SK-MEL-5 (cell line): ENCODE data around the gene STAMBPL1. TPM values are rescaled to one million over a fixed set of nuclear protein-coding genes. Genes with fewer than 3 reads are reported as not detected.
"Not testable (repeated sequence)": the region's sequence is repeated elsewhere in the genome, so short reads cannot be mapped to it uniquely, and the experiment has no call there.

Experiments
- DNase-seq: peaks from one replicate; pipeline ENCODE4 v3.0.0-alpha.2; 2016; ENCODE audit warnings: low read depth, low spot score
- in situ Hi-C: cut with HindIII; loops from 2 replicates; pipeline ENCODE4 v1.10.0; 2016; ENCODE audit warnings: low sequenced_read_pairs, high pct_unique_total_duplicates, low pct_unique_long_range_greater_than_20kb
- polyA plus RNA-seq, 2 experiments: library from polyadenylated mRNA; depleted of rRNA; stranded (reverse); fragments of >200 nt; gene quantifications; 2 replicates each; pipeline ENCODE4 v1.2.3, GENCODE V29; 2015
- total RNA-seq: library from RNA; depleted of rRNA; stranded (reverse); fragments of >200 nt; shearing (Covaris generic); gene quantifications from 2 replicates; pipeline ENCODE4 v1.2.3, GENCODE V29; 2014; rRNA removed

The STAMBPL1 gene
- total RNA-seq, result 8.2 and 8.4 TPM in 2 replicates
- 6.2 and 11.0 TPM in 2 replicates for polyA plus RNA-seq (2015; cell fraction: cytosol; rRNA removed)
- 9.3 and 10.5 TPM in 2 replicates for polyA plus RNA-seq (2015; cell fraction: nucleus; rRNA removed)

DNA sequence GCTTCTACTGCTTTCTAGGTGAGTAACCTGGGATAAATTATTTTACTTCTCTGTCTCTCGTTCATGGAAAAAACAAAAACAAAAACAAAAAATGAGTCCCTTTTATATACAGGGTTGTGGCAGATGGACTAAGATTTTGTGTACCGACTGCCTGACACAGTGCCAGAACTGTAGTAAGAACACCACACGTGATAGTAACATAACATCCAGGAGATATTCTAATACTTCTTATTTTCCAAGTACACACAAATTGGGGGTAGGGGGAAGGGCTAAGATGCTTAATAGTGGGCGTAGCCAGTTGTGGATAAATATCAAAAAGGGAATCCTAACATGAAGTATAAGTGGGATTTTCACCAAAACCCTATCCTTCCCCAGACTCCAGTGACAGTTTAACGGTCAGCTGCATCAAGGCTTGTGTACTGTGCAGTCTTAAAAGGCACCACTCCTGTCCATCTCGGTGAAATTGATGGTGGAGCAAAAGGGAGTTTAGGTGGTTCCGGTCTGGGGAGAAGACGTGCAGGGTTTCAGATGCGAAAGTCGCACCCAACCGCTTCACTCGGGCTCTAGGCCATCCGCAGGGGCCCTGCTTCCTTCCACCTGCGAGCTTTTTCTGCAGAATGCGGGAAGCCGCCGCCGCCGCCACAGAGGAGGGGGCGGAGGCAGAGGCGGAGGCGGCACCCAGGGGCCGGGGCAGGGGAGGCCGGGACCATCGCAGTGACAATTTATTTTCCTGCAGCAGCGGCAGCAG, at the start of gene STAMBPL1:
STAMBPL1 (plus strand) TSS at position 712 of the 748 bp plus-strand sequence. CDS start 21,464 bp downstream, outside the sequence.
- in situ Hi-C loops, result no loop called here
- no peak for DNase-seq

DNA sequence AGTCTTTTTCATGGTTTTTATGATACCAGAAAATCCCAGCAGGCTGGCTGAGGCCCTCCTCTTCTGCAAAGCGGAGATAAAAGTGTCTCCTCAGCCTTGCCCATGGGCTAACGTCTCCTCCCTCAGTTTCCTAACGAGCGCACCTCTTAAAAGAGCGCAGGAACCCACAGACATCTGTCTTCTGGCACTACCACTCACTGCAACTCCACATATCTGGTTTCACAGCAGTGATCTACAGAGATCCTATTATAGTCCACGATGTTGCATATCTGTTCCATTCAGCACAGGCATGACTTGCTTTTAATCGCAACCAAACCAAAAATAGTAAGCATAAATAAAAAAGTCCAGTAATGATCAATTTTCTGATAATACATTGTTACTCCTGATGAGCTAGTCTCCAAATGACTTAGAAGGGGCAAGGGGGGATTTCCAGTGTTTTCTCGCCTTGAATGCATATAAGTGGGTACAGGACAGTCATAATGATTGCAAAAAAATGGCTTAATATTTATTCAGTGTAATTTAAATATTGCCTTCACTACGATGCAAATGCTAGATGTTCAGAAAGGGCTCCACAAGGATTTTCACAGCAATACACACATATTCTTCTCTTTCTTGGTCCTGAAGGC, 49.3 kb upstream of the STAMBPL1 start:
- no peak for DNase-seq
- in situ Hi-C loops, result no loop called here

DNA sequence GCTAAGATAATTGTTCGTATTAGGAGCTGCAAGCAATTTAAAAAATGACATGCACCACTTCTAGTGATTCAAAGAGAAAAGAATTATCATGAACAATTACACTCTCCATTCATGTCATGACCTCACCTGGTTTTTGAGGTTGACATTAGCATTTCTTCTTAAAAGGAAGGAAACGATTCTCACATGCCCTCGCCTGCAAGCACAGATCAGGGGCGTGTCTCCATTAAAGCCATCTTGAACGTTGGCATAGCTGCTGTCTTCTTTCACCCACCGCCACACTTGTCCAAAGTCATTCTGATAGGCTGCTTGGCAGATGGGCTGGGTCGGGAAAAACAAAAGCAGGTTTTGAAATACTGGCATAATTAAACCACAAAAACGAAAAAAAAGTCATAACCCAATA, 48.3 kb upstream of the STAMBPL1 start:
- in situ Hi-C loops, result no loop called here
- DNase-seq, result no peak

DNA sequence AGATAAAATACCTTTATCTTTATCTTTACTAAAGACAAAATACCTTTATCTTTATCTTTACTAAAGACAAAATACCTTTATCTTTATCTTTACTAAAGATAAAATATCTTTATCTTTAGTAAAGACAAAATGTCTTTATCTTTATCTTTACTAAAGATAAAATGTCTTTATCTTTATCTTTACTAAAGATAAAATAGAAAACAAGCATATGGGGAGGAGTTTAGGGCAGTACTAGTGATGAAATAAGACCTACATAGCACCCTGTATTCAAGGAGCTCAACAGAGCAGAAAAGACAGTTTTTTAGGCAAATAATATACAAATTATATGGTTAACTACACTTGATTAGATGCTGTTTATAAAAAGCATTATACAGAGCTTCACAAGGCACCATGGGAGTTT, 47.7 kb upstream of the STAMBPL1 start:
- in situ Hi-C loops, result no loop called here
- DNase-seq, result no peak

DNA sequence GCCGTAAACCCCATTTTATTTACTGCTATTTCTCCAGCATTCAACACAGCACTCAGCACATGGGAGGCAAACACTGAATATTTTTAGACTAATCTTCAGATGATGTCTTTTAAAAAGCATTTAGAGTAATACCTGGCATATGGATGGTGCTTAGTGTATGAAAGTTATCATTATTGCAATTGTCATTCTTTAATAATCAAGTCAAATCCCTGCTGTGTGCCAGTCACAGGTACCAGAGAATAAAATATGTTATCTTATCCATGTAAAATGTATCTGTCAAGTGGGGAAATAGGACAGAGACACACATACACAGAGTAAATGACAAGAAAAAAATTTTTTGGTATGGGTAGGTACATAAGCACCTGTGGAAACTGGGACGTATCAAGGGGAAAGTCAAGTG, 46.9 kb upstream of the STAMBPL1 start:
- no peak for DNase-seq
- in situ Hi-C loops, result no loop called here

DNA sequence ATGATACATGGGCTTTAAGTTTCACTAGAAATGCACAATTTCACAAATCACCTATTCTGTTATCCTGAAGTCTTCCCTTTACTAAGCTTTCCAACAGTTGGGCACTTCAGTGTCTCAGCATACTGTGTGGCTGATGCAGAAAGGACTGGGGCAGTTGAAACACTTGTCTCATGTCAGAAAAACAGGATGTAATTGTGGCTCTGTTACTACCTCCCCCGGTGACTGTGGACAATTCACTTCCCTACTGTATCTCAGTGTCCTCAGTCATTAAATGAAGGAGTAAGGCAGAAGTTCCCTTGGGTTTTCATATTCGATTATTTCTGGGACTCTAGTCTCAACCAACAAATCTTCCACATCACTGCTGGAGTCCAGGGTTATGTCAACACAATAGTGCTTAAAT, 46.3 kb upstream of the STAMBPL1 start:
- in situ Hi-C loops, result no loop called here
- no peak for DNase-seq

DNA sequence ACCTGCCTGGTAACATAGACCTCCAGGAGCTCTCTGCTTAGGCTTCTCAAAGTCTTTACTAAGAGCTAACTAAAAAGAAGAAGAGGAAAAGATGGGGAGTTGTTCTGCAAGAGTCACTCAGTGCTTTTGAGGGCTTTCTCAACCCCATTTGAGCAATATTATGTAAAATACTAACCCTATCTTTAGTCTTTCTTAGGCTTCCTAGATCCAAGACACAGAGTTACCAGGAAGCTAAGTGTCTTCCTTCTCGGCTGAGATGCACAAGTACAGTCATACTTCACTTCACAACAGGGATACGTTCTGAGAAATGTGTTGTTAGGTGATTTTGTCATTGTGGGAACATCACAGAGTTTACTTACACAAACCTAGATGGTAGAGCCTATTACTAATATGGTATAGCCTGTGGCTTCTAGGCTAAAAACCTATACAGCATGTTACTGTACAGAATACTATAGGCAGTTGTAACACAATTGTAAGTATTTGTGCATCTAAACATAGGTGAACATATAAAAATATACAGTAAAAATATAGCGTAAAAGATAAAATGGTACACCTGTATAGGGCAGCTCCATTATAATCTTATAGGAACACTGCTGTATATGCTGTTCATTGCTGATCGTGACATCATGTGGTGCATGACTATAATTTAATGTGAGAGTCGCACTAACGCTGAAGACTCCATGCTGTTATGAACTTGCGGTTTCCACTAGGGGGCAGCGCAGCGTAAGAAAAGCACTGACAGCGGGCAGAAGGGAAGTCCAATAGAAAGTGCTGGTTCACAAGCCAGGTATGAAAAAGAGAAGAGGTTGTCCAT, 44.7 kb upstream of the STAMBPL1 start:
- in situ Hi-C loops, result no loop called here
- peak; percentile 88 for DNase-seq

DNA sequence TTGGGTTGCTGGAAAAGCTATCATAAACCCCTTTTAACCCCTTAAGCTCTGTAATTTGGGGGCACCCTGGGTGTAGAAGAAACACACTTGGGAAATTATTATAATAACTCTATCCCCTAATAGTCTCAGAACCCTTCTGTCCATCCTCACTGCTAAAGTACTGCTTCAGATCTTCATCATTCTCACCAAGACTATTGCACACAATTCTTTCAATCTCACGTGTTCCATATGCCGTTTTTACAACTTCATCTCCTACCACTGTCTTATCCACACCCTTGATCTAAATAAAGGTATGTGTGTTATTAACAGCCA, 44.2 kb upstream of the STAMBPL1 start:
- in situ Hi-C loops, result no loop called here
- DNase-seq, result no peak

DNA sequence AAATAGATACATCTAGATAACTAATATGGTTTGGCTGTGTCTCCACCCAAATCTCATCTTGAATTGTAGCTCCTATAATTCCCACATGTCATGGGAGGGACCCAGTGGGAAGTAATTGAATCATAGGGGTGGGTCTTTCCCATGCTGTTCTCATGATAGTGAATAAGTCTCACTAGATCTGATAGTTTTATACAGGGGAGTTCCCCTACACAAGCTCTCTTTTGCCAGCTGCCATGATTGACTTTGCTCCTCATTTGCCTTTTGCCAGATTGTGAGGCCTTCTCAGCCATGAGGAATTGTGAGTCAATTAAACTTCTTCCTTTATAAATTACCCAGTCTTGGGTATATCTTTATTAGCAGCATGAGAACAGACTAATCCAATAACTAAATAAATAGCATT, 42.4 kb upstream of the STAMBPL1 start:
- in situ Hi-C loops, DNase-seq: not testable (repeated sequence)

DNA sequence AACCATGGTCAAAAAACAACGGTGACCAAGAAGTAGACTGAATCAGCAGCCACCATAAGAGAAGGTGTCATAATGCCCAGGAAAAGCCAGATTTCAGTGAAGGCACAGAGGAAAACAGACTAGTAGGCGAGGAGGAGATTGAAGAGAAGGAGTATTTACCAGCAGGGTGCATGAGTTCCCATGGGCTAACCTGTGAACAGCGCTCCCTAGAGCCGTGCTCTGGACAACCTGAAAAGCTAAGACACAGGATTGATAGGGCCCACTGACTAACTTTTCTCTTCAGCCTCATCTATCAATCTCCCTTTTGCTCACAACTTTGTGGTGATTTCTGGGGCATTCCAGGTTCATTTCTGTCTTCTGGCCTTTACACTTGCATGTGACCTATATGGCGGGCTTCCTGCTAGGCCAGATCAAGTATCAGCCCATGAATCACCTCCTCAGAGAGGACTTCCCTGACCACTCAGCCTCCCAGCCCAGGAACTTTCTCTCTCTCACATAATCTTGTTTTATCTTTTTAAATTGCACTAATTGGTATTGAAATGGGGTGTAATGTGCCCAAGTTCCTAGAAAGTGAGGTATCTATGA, 41.2 kb upstream of the STAMBPL1 start:
- in situ Hi-C loops, result no loop called here

DNA sequence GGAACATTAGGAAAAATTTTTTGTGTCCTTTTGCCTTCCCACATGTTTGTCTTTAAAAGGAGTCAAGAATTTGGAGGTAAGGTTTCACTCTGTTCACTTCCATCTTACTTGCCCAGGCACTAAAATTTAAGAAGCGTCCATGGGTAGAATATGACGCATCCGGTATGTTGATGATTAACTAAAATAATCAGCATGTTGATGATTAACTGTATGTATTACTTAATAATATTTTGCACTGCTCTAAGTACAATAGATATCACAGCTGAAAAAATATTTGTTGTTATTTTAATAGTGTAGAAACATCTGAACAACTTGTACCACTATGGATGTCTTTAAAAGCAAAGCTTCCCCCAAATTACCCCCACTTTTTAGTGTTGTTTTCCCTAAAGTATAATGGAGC, 39.9 kb upstream of the STAMBPL1 start:
- in situ Hi-C loops, result no loop called here
- DNase-seq, result no peak

More for the DNA sequence above, 41.2 kb upstream of the STAMBPL1 start:
- DNase-seq, result peak; percentile 4

DNA sequence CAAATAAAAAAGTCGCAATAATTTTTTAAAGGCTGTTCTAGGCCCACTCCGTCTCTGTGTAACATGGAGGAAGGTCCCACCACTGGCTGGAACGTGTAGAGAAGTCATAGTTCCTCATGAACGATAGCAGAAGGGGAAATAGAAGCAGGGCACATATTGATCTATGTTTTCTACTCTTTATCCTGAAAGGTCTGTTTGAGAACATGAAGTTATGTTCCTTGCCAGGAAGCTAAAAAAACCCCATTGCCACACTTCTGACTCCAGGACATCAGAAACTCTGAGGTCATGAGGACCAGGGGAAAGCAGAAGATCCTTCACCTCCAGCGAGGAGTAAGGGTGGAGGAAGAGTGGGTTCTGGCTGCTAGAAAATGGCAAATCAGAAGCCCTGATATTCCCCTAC, 39.2 kb upstream of the STAMBPL1 start:
- DNase-seq, result no peak
- in situ Hi-C loops, result no loop called here

DNA sequence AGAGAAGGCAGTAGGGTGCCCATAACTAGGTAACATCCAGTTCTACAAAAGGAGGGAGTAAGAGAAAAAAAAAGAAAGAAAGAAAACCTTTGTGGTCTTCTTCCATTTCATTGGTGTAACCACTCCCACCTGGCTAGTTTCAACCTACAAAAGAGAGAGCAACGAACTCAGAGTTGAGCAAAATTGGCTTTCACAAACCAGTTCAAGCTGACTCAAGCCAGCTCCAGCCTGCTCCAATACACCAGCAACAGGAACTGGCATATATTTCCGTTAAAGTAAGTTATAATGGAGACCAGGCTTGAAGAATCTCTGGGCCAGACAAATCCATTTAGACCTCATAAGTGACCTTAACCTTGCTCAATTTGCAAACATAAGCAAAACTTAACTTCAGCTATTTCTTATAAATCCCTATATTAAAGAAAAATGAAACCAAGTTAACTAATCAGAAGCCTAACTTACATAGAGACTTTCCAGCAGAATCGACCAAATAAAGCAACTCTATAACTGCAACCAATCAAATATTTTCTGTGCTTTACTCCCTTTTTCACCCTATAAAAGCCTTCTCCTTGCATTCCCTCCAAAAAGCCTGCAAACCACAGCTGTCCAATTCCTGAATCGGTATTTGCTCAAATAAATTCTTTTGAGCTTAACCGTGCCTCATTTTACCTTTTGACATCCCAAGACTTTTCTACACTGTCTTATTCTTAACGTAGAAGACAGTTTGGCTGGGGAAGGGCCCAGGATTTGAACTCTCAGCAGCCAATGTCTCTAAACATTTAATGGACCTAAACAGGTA, 38.5 kb upstream of the STAMBPL1 start:
- DNase-seq, result no peak
- in situ Hi-C loops, result no loop called here

DNA sequence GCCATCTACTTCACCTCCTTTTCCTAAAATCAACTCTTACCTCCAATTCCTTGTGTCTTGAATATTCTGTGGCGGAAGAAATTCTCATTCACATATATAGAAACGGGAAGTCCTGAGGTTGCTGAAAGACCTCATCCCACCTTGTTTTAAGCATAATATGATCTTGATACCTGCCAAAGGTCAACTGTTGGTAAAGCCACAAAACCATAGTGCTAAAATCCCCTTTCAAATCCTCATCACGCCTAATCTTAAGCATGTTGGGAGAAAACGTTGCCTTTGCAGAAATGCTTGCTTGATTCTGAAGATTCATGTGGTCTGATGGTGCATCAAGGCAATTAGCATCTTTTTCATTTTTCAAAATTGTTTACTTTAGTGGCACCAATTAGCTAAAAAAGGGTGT, 36.9 kb upstream of the STAMBPL1 start:
- in situ Hi-C loops, result no loop called here

DNA sequence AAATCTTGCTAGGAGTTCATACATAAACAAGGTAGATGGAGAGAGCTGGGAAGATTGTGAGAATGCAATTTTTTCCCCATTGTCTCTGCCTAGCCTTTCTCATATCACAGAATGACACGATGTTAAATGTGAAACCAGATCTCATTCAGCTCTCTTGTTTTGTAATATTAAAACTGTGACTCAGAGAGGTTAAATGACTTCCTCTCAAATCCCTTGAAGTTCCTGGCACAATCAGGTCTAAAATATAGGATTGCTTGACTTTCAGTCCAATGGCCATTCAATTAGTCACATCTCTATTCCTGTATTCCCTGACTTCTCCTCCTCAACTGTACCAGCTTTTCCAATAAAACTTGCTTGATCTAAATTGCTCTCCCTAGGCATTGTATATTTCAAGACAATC, 31.5 kb upstream of the STAMBPL1 start:
- in situ Hi-C loops, result no loop called here

More for the DNA sequence above, 36.9 kb upstream of the STAMBPL1 start:
- no peak for DNase-seq

DNA sequence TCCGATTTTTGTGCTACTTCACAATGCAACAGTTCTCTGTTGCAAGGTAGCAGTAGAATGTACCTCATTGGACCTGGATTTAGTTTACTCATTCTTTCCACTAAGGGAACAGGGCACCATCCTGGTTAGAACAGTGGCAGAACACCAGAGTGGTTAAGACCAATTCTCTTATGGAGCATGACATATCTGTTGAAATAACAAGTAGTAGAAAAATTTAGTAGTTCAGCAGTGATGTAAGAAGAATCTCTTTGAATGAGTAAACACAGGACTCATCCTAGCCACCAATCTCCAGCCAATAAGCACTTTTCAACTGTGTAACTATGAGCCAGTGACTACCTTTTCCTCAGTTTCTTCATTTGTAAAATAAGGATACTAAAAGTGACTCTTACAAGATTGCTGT, 30.8 kb upstream of the STAMBPL1 start:
- in situ Hi-C loops, result no loop called here
- no peak for DNase-seq

More for the DNA sequence above, 31.5 kb upstream of the STAMBPL1 start:
- DNase-seq, result no peak

DNA sequence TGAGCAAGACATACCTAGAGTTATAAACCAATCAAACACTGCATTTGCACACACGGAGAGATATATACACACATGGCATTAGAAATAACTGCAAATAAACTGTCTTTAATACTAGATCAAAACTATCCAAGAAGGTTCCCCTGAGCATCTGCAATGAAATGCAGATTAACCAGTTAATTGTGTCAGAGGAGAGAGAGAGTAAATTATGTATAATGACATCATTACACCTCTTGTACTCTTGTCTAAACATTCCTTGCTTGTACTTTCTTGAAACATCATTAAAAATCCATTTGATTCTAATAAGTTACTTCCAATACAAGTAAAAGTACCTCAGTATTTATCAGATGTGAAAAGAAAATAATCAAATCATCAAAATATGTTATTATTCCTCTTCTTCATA, 29.3 kb upstream of the STAMBPL1 start:
- in situ Hi-C loops, result no loop called here

More for the DNA sequence above, 29.3 kb upstream of the STAMBPL1 start:
- no peak for DNase-seq
